Upper lobe of right lung (tissue), 1 donor: ENCODE measurements around the gene EML4. TPM values are rescaled to one million over a fixed set of nuclear protein-coding genes. Genes with fewer than 3 reads are reported as not detected.

ENCODE experiments used
- ATAC-seq: fragments of 200-7000 bp; cut with Tn5 transposase; one replicate; pipeline ENCODE4 v1.9.1; 2020; ENCODE audit warnings: mild to moderate bottlenecking, moderate library complexity
- DNase-seq: peaks from one replicate; pipeline ENCODE4 v3.0.0-alpha.2; 2020
- H3K27ac ChIP-seq: fragments of 200-600 bp; one replicate; pipeline ENCODE4 v1.8.0; 2022
- H3K27me3 ChIP-seq: fragments of 200-600 bp; one replicate; pipeline ENCODE4 v1.8.0; 2022; ENCODE audit warnings: mild to moderate bottlenecking
- H3K36me3 ChIP-seq: fragments of 200-600 bp; one replicate; pipeline ENCODE4 v1.8.0; 2022
- H3K4me1 ChIP-seq: fragments of 200-600 bp; one replicate; pipeline ENCODE4 v1.8.0; 2022
- H3K4me3 ChIP-seq: fragments of 200-600 bp; one replicate; pipeline ENCODE4 v1.8.0; 2022; ENCODE audit warnings: mild to moderate bottlenecking
- H3K9me3 ChIP-seq: fragments of 200-600 bp; one replicate; pipeline ENCODE4 v1.8.0; 2022
- CTCF ChIP-seq: fragments of 200-600 bp; IDR thresholded peaks from one replicate; pipeline ENCODE4 v1.8.0; 2022; ENCODE audit warnings: antibody characterized with exemption
- intact Hi-C: fragments of 100-400 bp; cut with DNase I; formaldehyde crosslinking; loops from one replicate; pipeline ENCODE4 v1.11.0; 2022
- total RNA-seq: library from RNA; stranded (reverse); fragmentation: NEBNext Ultra II Directional; extraction: Animal tissue kit (Norgen Biotek cat#: 25700); gene quantifications from one replicate; pipeline ENCODE4 v1.2.1, GENCODE V29; 2021
- donor health status: DM: no; HTN: yes; CAD: no; lungs with severe emphysema.

Gene EML4
- total RNA-seq, 1 donor from 2014 or later: 83.0 TPM

- Histone ChIP-seq H3K27me3 (no peaks in the 10 kb centered on the region), H3K4me1 (no peaks in the 10 kb centered on the region), H3K9me3 (no peaks in the 10 kb centered on the region), H3K27ac (no peak overlapping the region), H3K36me3 (peaks cover 45% of the 10 kb centered on the region), H3K4me3 (no peak overlapping the region)
- ATAC-seq (no peak), DNase-seq (no peak)
- TF ChIP-seq CTCF: no peak
- intact Hi-C loops: no loop called here
Measured at GRCh38 chr2:42315844-42316470, 146.8 kb downstream of the EML4 start.

GRCh38 chr2:42316910-42317309 lies 147.8 kb downstream of the EML4 start:
- DNase-seq (no peak), ATAC-seq (no peak)
- no peaks in the 10 kb centered on the region for H3K4me1 ChIP-seq
- H3K27ac ChIP-seq: no peak overlapping the region
- no peaks in the 10 kb centered on the region for H3K9me3 ChIP-seq
- H3K27me3 ChIP-seq: no peaks in the 10 kb centered on the region
- H3K4me3 ChIP-seq: no peak overlapping the region
- intact Hi-C loops: no loop called here
- peaks cover 45% of the 10 kb centered on the region for H3K36me3 ChIP-seq
- TF ChIP-seq CTCF: no peak

- no peak for ATAC-seq
- no peak for TF ChIP-seq CTCF
Measured at GRCh38 chr2:42317486-42317885, 148.3 kb downstream of the EML4 start.

GRCh38 chr2:42317945-42318344 lies 148.8 kb downstream of the EML4 start:
- H3K4me3 ChIP-seq: no peak overlapping the region
- H3K27me3 ChIP-seq: no peaks in the 10 kb centered on the region
- H3K9me3 ChIP-seq: no peaks in the 10 kb centered on the region
- intact Hi-C loops: no loop called here
- ATAC-seq: no peak
- no peak overlapping the region for H3K27ac ChIP-seq
- TF ChIP-seq CTCF: no peak
- DNase-seq: no peak
- H3K4me1 ChIP-seq: no peaks in the 10 kb centered on the region
- peaks cover 45% of the 10 kb centered on the region for H3K36me3 ChIP-seq

More at GRCh38 chr2:42317486-42317885, 148.3 kb downstream of the EML4 start:
- H3K4me3 ChIP-seq: no peak overlapping the region
- intact Hi-C loops: no loop called here
- H3K36me3 ChIP-seq: peaks cover 45% of the 10 kb centered on the region
- no peak overlapping the region for H3K27ac ChIP-seq
- no peaks in the 10 kb centered on the region for H3K4me1 ChIP-seq
- H3K27me3 ChIP-seq: no peaks in the 10 kb centered on the region
- no peaks in the 10 kb centered on the region for H3K9me3 ChIP-seq
- DNase-seq: no peak

GRCh38 chr2:42319265-42319664 lies 150.1 kb downstream of the EML4 start:
- peaks cover 45% of the 10 kb centered on the region for H3K36me3 ChIP-seq
- intact Hi-C loops: no loop called here
- no peak overlapping the region for H3K27ac ChIP-seq
- no peak for ATAC-seq
- H3K4me3 ChIP-seq: no peak overlapping the region
- DNase-seq: no peak
- no peaks in the 10 kb centered on the region for H3K9me3 ChIP-seq
- H3K27me3 ChIP-seq: no peaks in the 10 kb centered on the region
- TF ChIP-seq CTCF: no peak
- H3K4me1 ChIP-seq: no peaks in the 10 kb centered on the region
